ENCODE measurements around the gene PLXDC2. TPM values are rescaled to one million over a fixed set of nuclear protein-coding genes. Genes with fewer than 3 reads are reported as not detected.

The PLXDC2 gene
- total and polyA plus RNA-seq, 10 of the 15 experiments (the other 5 are each of a cell fraction or from before 2014, with no cell fraction given): 0.05 to 1.8 (median 0.14) TPM; not detected in 2

GRCh38 chr10:20105931-20106330, 289.7 kb downstream of the PLXDC2 start:
- H3K27me3 ChIP-seq (replicated peaks in 1 of 2; ENCODE audit: control insufficient read depth in 2 of 2, insufficient read depth in 2 of 2, low read length in 1 of 2): no peaks in the 10 kb centered on the region
- in situ Hi-C loops (cut with MboI): no loop called here
- ChIA-PET CTCF (interaction anchor here (0.9 to 1.3 kb wide), 3 partner anchors 35 to 287 kb away, joined by 3 read pairs; no protein-coding TSS in a partner anchor), RAD21 (ENCODE audit: unreplicated experiment) (no interaction called here), SMC1A (ENCODE audit: uncharacterized antibody, unreplicated experiment) (interaction anchor here (1.5 kb wide), 1 partner anchor 64 kb away, joined by 5 read pairs; no protein-coding TSS in a partner anchor), POLR2A (no interaction called here)
- H3K79me2 ChIP-seq (ENCODE audit: control insufficient read depth, insufficient read depth, low read length): no peaks in the 10 kb centered on the region
- no peak for TF ChIP-seq POLR2AphosphoS5 (IDR thresholded peaks at IDR 0.05; ENCODE audit: low read length)
- no peak for TF ChIP-seq FOXK2 (IDR thresholded peaks at IDR 0.05)
- TF ChIP-seq ZZZ3 (IDR thresholded peaks at IDR 0.05; ENCODE audit: control insufficient read depth, insufficient read length, low read depth): no peak
- TF ChIP-seq ATF3 (IDR thresholded peaks at IDR 0.05; ENCODE audit: borderline replicate concordance, extremely low read depth, low read depth, low read length): no peak
- no peak for TF ChIP-seq CEBPB (IDR thresholded peaks at IDR 0.05; ENCODE audit: borderline replicate concordance in 1 of 2, low read depth in 2 of 2, low read length in 2 of 2)
- TF ChIP-seq SIX5 (IDR thresholded peaks at IDR 0.05; ENCODE audit: low read depth, low read length, severe bottlenecking): no peak
- no peak for TF ChIP-seq TCF3 (IDR thresholded peaks at IDR 0.05; ENCODE audit: borderline replicate concordance, insufficient read depth, low read depth, low read length)
- TF ChIP-seq TCF7 (IDR thresholded peaks at IDR 0.05; ENCODE audit: borderline replicate concordance): no peak
- TF ChIP-seq SUPT20H (IDR thresholded peaks at IDR 0.05; ENCODE audit: borderline replicate concordance, control insufficient read depth, low read depth, low read length): no peak
- TF ChIP-seq HDAC6 (IDR thresholded peaks at IDR 0.05; ENCODE audit: unreplicated experiment): no peak
- TF ChIP-seq, protein P1, sequence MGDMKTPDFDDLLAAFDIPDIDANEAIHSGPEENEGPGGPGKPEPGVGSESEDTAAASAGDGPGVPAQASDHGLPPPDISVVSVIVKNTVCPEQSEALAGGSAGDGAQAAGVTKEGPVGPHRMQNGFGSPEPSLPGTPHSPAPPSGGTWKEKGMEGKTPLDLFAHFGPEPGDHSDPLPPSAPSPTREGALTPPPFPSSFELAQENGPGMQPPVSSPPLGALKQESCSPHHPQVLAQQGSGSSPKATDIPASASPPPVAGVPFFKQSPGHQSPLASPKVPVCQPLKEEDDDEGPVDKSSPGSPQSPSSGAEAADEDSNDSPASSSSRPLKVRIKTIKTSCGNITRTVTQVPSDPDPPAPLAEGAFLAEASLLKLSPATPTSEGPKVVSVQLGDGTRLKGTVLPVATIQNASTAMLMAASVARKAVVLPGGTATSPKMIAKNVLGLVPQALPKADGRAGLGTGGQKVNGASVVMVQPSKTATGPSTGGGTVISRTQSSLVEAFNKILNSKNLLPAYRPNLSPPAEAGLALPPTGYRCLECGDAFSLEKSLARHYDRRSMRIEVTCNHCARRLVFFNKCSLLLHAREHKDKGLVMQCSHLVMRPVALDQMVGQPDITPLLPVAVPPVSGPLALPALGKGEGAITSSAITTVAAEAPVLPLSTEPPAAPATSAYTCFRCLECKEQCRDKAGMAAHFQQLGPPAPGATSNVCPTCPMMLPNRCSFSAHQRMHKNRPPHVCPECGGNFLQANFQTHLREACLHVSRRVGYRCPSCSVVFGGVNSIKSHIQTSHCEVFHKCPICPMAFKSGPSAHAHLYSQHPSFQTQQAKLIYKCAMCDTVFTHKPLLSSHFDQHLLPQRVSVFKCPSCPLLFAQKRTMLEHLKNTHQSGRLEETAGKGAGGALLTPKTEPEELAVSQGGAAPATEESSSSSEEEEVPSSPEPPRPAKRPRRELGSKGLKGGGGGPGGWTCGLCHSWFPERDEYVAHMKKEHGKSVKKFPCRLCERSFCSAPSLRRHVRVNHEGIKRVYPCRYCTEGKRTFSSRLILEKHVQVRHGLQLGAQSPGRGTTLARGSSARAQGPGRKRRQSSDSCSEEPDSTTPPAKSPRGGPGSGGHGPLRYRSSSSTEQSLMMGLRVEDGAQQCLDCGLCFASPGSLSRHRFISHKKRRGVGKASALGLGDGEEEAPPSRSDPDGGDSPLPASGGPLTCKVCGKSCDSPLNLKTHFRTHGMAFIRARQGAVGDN (IDR thresholded peaks at IDR 0.05): no peak
- TF ChIP-seq ZNF24 (IDR thresholded peaks at IDR 0.05): no peak
- no peak for TF ChIP-seq MTA3 (IDR thresholded peaks at IDR 0.05; ENCODE audit: borderline replicate concordance, low read length)
- TF ChIP-seq ZNF217 (IDR thresholded peaks at IDR 0.05): no peak
- no peak for TF ChIP-seq SMARCA5 (IDR thresholded peaks at IDR 0.05)
- no peaks in the 10 kb centered on the region; the same call in 2 of the 3 replicates for H3K9me3 ChIP-seq (replicated peaks; ENCODE audit: control insufficient read depth, insufficient read depth, low read length)
- H4K20me1 ChIP-seq (ENCODE audit: control insufficient read depth, insufficient read depth): no peaks in the 10 kb centered on the region
- ATAC-seq (no peak), DNase-seq (ENCODE audit: low read depth, low spot score) (no peak), FAIRE-seq (no peak)
- H3K4me1 ChIP-seq (ENCODE audit: control insufficient read depth, insufficient read depth, low read length): no peaks in the 10 kb centered on the region
- H2AFZ ChIP-seq (ENCODE audit: control insufficient read depth, low read depth, low read length): no peak overlapping the region
- no peak overlapping the region for H3K4me3 ChIP-seq
- WGBS (ENCODE audit: insufficient coverage, insufficient replicate concordance, low lambda C conversion rate, missing lambda C conversion rate): 0% methylated on average over 1 of the region's 1 CpG
- H3K36me3 ChIP-seq (ENCODE audit: control insufficient read depth in 2 of 2, insufficient read depth in 2 of 2, low read length in 1 of 2): no peaks in the 10 kb centered on the region
- no TSS peak for BruUV-seq (replicated peaks)
- H3K27ac ChIP-seq (ENCODE audit: control insufficient read depth, insufficient read depth): no peak overlapping the region
- intact Hi-C loops (cut with micrococcal nuclease; ENCODE audit: unreplicated experiment): no loop called here
- no peak overlapping the region for H3K4me2 ChIP-seq (ENCODE audit: control insufficient read depth, insufficient read depth)
- no peak overlapping the region for H3K9ac ChIP-seq (ENCODE audit: control insufficient read depth, insufficient read depth, low read length)
